Ishikawa (cell line): ENCODE data around the gene CXorf65.

Source experiments
- YY1 ChIP-seq: IDR thresholded peaks from 2 replicates; pipeline ENCODE4 v1.6.1; 2012; ENCODE audit warnings: low read depth
- TF ChIP-seq, protein P1 (sequence below): IDR thresholded peaks from 2 replicates; pipeline ENCODE4 v1.6.1; 2012
- TF ChIP-seq, protein P2 (sequence below): IDR thresholded peaks from 2 replicates; pipeline ENCODE4 v1.6.1; 2012; ENCODE audit warnings: low read depth, mild to moderate bottlenecking

DNA sequence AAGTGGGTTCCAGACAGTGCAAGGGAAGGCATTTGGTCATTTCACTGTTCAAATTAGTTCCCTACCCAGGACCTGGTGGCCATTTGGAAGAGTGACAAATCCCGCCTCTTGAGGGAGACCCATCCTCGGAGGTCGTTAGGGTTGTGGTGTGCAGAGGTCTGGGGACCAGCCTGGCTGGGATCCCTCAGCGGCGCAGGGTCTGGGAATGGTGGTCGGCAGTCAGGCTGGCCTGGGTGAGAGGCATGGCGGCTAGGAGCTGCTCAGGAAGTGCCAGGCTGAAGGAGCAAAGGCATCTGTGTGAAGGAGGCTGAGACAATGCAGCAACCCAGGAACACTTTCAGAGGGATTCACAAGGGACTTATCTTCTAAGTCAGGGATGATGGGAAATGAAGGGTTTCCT lies 44.8 kb upstream of the CXorf65 start:
- TF ChIP-seq, protein P1, sequence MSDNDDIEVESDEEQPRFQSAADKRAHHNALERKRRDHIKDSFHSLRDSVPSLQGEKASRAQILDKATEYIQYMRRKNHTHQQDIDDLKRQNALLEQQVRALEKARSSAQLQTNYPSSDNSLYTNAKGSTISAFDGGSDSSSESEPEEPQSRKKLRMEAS, result no peak
- no peak for TF ChIP-seq YY1
- TF ChIP-seq, protein P2, sequence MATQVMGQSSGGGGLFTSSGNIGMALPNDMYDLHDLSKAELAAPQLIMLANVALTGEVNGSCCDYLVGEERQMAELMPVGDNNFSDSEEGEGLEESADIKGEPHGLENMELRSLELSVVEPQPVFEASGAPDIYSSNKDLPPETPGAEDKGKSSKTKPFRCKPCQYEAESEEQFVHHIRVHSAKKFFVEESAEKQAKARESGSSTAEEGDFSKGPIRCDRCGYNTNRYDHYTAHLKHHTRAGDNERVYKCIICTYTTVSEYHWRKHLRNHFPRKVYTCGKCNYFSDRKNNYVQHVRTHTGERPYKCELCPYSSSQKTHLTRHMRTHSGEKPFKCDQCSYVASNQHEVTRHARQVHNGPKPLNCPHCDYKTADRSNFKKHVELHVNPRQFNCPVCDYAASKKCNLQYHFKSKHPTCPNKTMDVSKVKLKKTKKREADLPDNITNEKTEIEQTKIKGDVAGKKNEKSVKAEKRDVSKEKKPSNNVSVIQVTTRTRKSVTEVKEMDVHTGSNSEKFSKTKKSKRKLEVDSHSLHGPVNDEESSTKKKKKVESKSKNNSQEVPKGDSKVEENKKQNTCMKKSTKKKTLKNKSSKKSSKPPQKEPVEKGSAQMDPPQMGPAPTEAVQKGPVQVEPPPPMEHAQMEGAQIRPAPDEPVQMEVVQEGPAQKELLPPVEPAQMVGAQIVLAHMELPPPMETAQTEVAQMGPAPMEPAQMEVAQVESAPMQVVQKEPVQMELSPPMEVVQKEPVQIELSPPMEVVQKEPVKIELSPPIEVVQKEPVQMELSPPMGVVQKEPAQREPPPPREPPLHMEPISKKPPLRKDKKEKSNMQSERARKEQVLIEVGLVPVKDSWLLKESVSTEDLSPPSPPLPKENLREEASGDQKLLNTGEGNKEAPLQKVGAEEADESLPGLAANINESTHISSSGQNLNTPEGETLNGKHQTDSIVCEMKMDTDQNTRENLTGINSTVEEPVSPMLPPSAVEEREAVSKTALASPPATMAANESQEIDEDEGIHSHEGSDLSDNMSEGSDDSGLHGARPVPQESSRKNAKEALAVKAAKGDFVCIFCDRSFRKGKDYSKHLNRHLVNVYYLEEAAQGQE, result no peak
